ENCODE results near the gene DAAM2. TPM values are rescaled to one million over a fixed set of nuclear protein-coding genes. Genes with fewer than 3 reads are reported as not detected.

DAAM2 gene
- total RNA-seq, 1 donor from 2014 or later, result 87.2 TPM

GRCh38 chr6:39906318-39906761, 114.2 kb downstream of the DAAM2 start:
- no peak for TF ChIP-seq CTCF (IDR thresholded peaks at IDR 0.05)
- peaks cover 44% of the 10 kb centered on the region for H3K36me3 Mint-ChIP-seq (ENCODE audit: unreplicated experiment)

GRCh38 chr6:39907871-39908575, 115.8 kb downstream of the DAAM2 start:
- DNase-seq (ENCODE audit: extremely low spot score, unreplicated experiment), result no peak
- Mint-ChIP-seq H3K27me3 (ENCODE audit: unreplicated experiment) (no peaks in the 10 kb centered on the region), H3K4me3 (ENCODE audit: unreplicated experiment) (no peak overlapping the region), H3K4me1 (ENCODE audit: unreplicated experiment) (no peaks in the 10 kb centered on the region), H3K27ac (ENCODE audit: unreplicated experiment) (no peak overlapping the region), H3K36me3 (ENCODE audit: unreplicated experiment) (peaks cover 35% of the 10 kb centered on the region), H3K9me3 (ENCODE audit: unreplicated experiment) (no peaks in the 10 kb centered on the region)
- TF ChIP-seq CTCF (IDR thresholded peaks at IDR 0.05), result no peak

More at GRCh38 chr6:39906318-39906761, 114.2 kb downstream of the DAAM2 start:
- Mint-ChIP-seq H3K9me3 (ENCODE audit: unreplicated experiment) (no peaks in the 10 kb centered on the region), H3K27me3 (ENCODE audit: unreplicated experiment) (no peaks in the 10 kb centered on the region), H3K27ac (ENCODE audit: unreplicated experiment) (peak overlapping the region; percentile 27), H3K4me1 (ENCODE audit: unreplicated experiment) (no peaks in the 10 kb centered on the region), H3K4me3 (ENCODE audit: unreplicated experiment) (no peak overlapping the region)
- no peak for DNase-seq (ENCODE audit: extremely low spot score, unreplicated experiment)

- Mint-ChIP-seq H3K9me3 (ENCODE audit: unreplicated experiment) (no peaks in the 10 kb centered on the region), H3K27ac (ENCODE audit: unreplicated experiment) (no peak overlapping the region), H3K4me3 (ENCODE audit: unreplicated experiment) (no peak overlapping the region)
Measured at GRCh38 chr6:39908838-39909583, 116.8 kb downstream of the DAAM2 start.

GRCh38 chr6:39909701-39910100, 117.5 kb downstream of the DAAM2 start:
- H3K36me3 Mint-ChIP-seq (ENCODE audit: unreplicated experiment), result peaks cover 40% of the 10 kb centered on the region
- no peak overlapping the region for H3K27ac Mint-ChIP-seq (ENCODE audit: unreplicated experiment)
- no peaks in the 10 kb centered on the region for H3K27me3 Mint-ChIP-seq (ENCODE audit: unreplicated experiment)
- H3K4me3 Mint-ChIP-seq (ENCODE audit: unreplicated experiment), result no peak overlapping the region
- H3K4me1 Mint-ChIP-seq (ENCODE audit: unreplicated experiment), result no peaks in the 10 kb centered on the region
- H3K9me3 Mint-ChIP-seq (ENCODE audit: unreplicated experiment), result no peaks in the 10 kb centered on the region
- DNase-seq (ENCODE audit: extremely low spot score, unreplicated experiment), result no peak
- no peak for TF ChIP-seq CTCF (IDR thresholded peaks at IDR 0.05)

More at GRCh38 chr6:39908838-39909583, 116.8 kb downstream of the DAAM2 start:
- DNase-seq (ENCODE audit: extremely low spot score, unreplicated experiment), result no peak
- H3K36me3 Mint-ChIP-seq (ENCODE audit: unreplicated experiment), result peaks cover 37% of the 10 kb centered on the region
- no peak for TF ChIP-seq CTCF (IDR thresholded peaks at IDR 0.05)
- no peaks in the 10 kb centered on the region for H3K4me1 Mint-ChIP-seq (ENCODE audit: unreplicated experiment)
- no peaks in the 10 kb centered on the region for H3K27me3 Mint-ChIP-seq (ENCODE audit: unreplicated experiment)

- H3K36me3 Mint-ChIP-seq (ENCODE audit: unreplicated experiment), result peaks cover 43% of the 10 kb centered on the region
- H3K27ac Mint-ChIP-seq (ENCODE audit: unreplicated experiment), result no peak overlapping the region
- no peak for DNase-seq (ENCODE audit: extremely low spot score, unreplicated experiment)
- H3K4me1 Mint-ChIP-seq (ENCODE audit: unreplicated experiment), result no peaks in the 10 kb centered on the region
- no peak for TF ChIP-seq CTCF (IDR thresholded peaks at IDR 0.05)
- H3K9me3 Mint-ChIP-seq (ENCODE audit: unreplicated experiment), result no peaks in the 10 kb centered on the region
- no peaks in the 10 kb centered on the region for H3K27me3 Mint-ChIP-seq (ENCODE audit: unreplicated experiment)
- no peak overlapping the region for H3K4me3 Mint-ChIP-seq (ENCODE audit: unreplicated experiment)
Measured at GRCh38 chr6:39910164-39910563, 118.0 kb downstream of the DAAM2 start.
